K562 (cell line): Measurements from ENCODE around the gene EIF2AK2. TPM values are rescaled to one million over a fixed set of nuclear protein-coding genes. Genes with fewer than 3 reads are reported as not detected.

ENCODE experiments used
- ATAC-seq: fragments of 200-7000 bp; cut with Tn5 transposase; 3 replicates; pipeline ENCODE4 v1.9.1; 2020; ENCODE audit warnings: moderate library complexity
- BruUV-seq: library from RNA; stranded (reverse); fragments of 400-500 nt; replicated peaks from 2 replicates; lab custom pipeline; 2021; lab: Mats Ljungman, UMichigan
- CTCF ChIA-PET: fragments of 300-600 bp; formaldehyde crosslinking; extraction: SDS; loops from one replicate; lab custom pipeline; 2021; ENCODE audit warnings: low intra/inter-chr PET ratio; lab: Yijun Ruan, JAX
- POLR2A ChIA-PET: fragments of 300-600, 350-650 bp; sonication (Branson Sonifier 250); formaldehyde crosslinking; extraction: SDS; loops from one replicate; lab custom pipeline; 2021; ENCODE audit warnings: antibody characterized with exemption, inconsistent platforms; lab: Yijun Ruan, JAX
- DNase-seq, 4 experiments: peaks; one replicate each; pipeline versions ENCODE4 v3.0.0 to v3.0.0-alpha.2; 2011 to 2018; ENCODE audit warnings: low spot score in 3 of 4, mixed read lengths in 3 of 4; ENCODE audit errors: extremely low read depth in 1 of 4
- FAIRE-seq: peaks from 2 replicates; lab custom pipeline; 2011; peaks lifted over from hg19 to GRCh38; lab: Jason Lieb, UNC
- H2AFZ ChIP-seq: 2 replicates; pipeline ENCODE4 v1.6.0; 2011; ENCODE audit warnings: low read depth, low read length, control low read depth, inconsistent platforms
- H3K27ac ChIP-seq: fragments of 200-600 bp; 3 replicates; pipeline ENCODE4 v1.8.0; 2011; ENCODE audit warnings: low read depth, mild to moderate bottlenecking, control low read depth, inconsistent platforms, low read length, moderate library complexity, mixed read lengths; ENCODE audit errors: extremely low read depth
- H3K27me3 ChIP-seq, 2 experiments: fragments of 300-600 bp in 1 of 2; 2 replicates in 1 of 2; 3 replicates in 1 of 2; pipeline versions ENCODE4 v1.6.0 to v1.8.0; 2011; ENCODE audit warnings: inconsistent platforms in 2 of 2, low read length in 2 of 2, mild to moderate bottlenecking in 1 of 2, mixed read lengths in 1 of 2, moderate library complexity in 1 of 2; ENCODE audit not compliant: control insufficient read depth in 2 of 2, insufficient read depth in 2 of 2
- H3K36me3 ChIP-seq: fragments of 300-600 bp; 3 replicates; pipeline ENCODE4 v1.8.0; 2011; ENCODE audit warnings: mild to moderate bottlenecking, low read length, inconsistent platforms; ENCODE audit not compliant: control insufficient read depth, insufficient read depth
- H3K4me1 ChIP-seq, 2 experiments: fragments of 200-600 bp in 1 of 2; replicated peaks in 1 of 2; 2 replicates in 1 of 2; 3 replicates in 1 of 2; pipeline versions ENCODE4 v1.5.1 to v1.8.0; 2011; ENCODE audit warnings: inconsistent platforms in 2 of 2, low read length in 2 of 2, mild to moderate bottlenecking in 1 of 2, mixed read lengths in 1 of 2, moderate library complexity in 1 of 2; ENCODE audit not compliant: control insufficient read depth in 2 of 2, insufficient read depth in 2 of 2
- H3K4me2 ChIP-seq: 2 replicates; pipeline ENCODE4 v1.6.1; 2011; ENCODE audit warnings: low read length, control low read depth, inconsistent platforms, mixed read lengths; ENCODE audit not compliant: insufficient read depth
- H3K4me3 ChIP-seq: fragments of 200-600 bp; sonication (generic), shearing (Covaris generic); 2 replicates; pipeline ENCODE4 v1.5.1; 2016; ENCODE audit warnings: control low read depth, inconsistent platforms
- H3K79me2 ChIP-seq: fragments of 200-600 bp; 3 replicates; pipeline ENCODE4 v1.8.0; 2011; ENCODE audit warnings: low read length, inconsistent platforms; ENCODE audit not compliant: control insufficient read depth, insufficient read depth
- H3K9ac ChIP-seq, 2 experiments: 2 replicates each; pipeline versions ENCODE4 v1.6.0 to v1.6.1; 2011; ENCODE audit warnings: low read depth in 2 of 2, low read length in 2 of 2, control low read depth in 1 of 2, inconsistent platforms in 1 of 2, mild to moderate bottlenecking in 1 of 2, mixed read lengths in 1 of 2; ENCODE audit not compliant: insufficient read depth in 1 of 2
- H3K9me1 ChIP-seq: one replicate; pipeline ENCODE4 v1.6.0; 2011; ENCODE audit warnings: inconsistent platforms, mild to moderate bottlenecking, low read length, moderate library complexity; ENCODE audit not compliant: control insufficient read depth, insufficient read depth
- H3K9me3 ChIP-seq: replicated peaks from 2 replicates; pipeline ENCODE4 v1.5.1; 2011; ENCODE audit warnings: low read depth, low read length, inconsistent platforms; ENCODE audit not compliant: control insufficient read depth, insufficient read depth
- H4K20me1 ChIP-seq: replicated peaks from 2 replicates; pipeline ENCODE4 v1.6.1; 2011; ENCODE audit warnings: low read length, inconsistent platforms, mixed read lengths; ENCODE audit not compliant: control insufficient read depth, insufficient read depth
- BRD9 ChIP-seq: fragments of 450-650 bp; IDR thresholded peaks from 2 replicates; pipeline ENCODE4 v1.6.1; 2018; ENCODE audit warnings: low read depth; ENCODE audit not compliant: partially characterized antibody
- FOXJ3 ChIP-seq: sonication (generic); formaldehyde crosslinking; IDR thresholded peaks from 2 replicates; pipeline ENCODE4 v1.4.0; 2020; ENCODE audit warnings: mild to moderate bottlenecking, missing genetic modification reagents
- MBD1 ChIP-seq: fragments of 250-450 bp; sonication (Bioruptor Pico); IDR thresholded peaks from 2 replicates; pipeline ENCODE4 v1.8.0; 2022; ENCODE audit warnings: inconsistent platforms
- MIER1 ChIP-seq: fragments of 450-650 bp; IDR thresholded peaks from 2 replicates; pipeline ENCODE4 v1.6.1; 2016; ENCODE audit warnings: antibody characterized with exemption, mild to moderate bottlenecking, low read depth
- NFIX ChIP-seq: fragments of 250-450 bp; sonication (Bioruptor Pico); IDR thresholded peaks from 2 replicates; pipeline ENCODE4 v1.4.0; 2020; ENCODE audit warnings: low read depth, mild to moderate bottlenecking, moderate library complexity
- NR2C2 ChIP-seq, 2 experiments: fragments of 200-800 bp in 1 of 2; sonication (Bioruptor generic) in 1 of 2; sonication (generic) in 1 of 2; formaldehyde crosslinking in 1 of 2; IDR thresholded peaks; 2 replicates each; pipeline versions ENCODE4 v1.6.1 to v1.8.0; 2016 to 2022; ENCODE audit warnings: mild to moderate bottlenecking in 1 of 2, missing compliant biosample characterization in 1 of 2, missing genetic modification characterization in 1 of 2, missing genetic modification reagents in 1 of 2
- PHTF2 ChIP-seq: fragments of 250-450 bp; sonication (Bioruptor Pico); IDR thresholded peaks from 2 replicates; pipeline ENCODE4 v1.5.0; 2021; ENCODE audit warnings: mild to moderate bottlenecking
- PRPF4 ChIP-seq: fragments of 200-400 bp; formaldehyde crosslinking; IDR thresholded peaks from one replicate; pipeline ENCODE4 v1.6.1; 2017; ENCODE audit warnings: low read length, low read depth, mild to moderate bottlenecking; ENCODE audit not compliant: insufficient read depth, poor library complexity, severe bottlenecking
- SMAD2 ChIP-seq: fragments of 150-350 bp; IDR thresholded peaks from 2 replicates; pipeline ENCODE4 v1.6.1; 2014; ENCODE audit warnings: low read depth, mild to moderate bottlenecking, low read length
- TCF3 ChIP-seq: sonication (generic); formaldehyde crosslinking; IDR thresholded peaks from 2 replicates; pipeline ENCODE4 v1.4.0; 2020; ENCODE audit warnings: mild to moderate bottlenecking, missing genetic modification reagents
- ZBTB12 ChIP-seq: fragments of 250-450 bp; sonication (Bioruptor Pico); IDR thresholded peaks from 2 replicates; pipeline ENCODE4 v1.4.0; 2020
- ZNF175 ChIP-seq: fragments of 200-800 bp; sonication (Bioruptor generic); IDR thresholded peaks from 2 replicates; pipeline ENCODE4 v1.6.1; 2016; ENCODE audit warnings: low read depth, mild to moderate bottlenecking, missing genetic modification characterization, missing compliant biosample characterization
- ZNF316 ChIP-seq: fragments of 450-650 bp; IDR thresholded peaks from 2 replicates; pipeline ENCODE4 v1.6.1; 2016
- WGBS: fragments of 100-300 bp; shearing (Covaris generic); methylation state at CpG from one replicate; pipeline ENCODE4 v1.1.6; 2016; ENCODE audit warnings: low coverage, mixed read lengths; ENCODE audit not compliant: insufficient coverage; ENCODE audit errors: missing lambda C conversion rate; 5-methylcytosine and 5-hydroxymethylcytosine counted together
- in situ Hi-C: fragments of 300-500 bp; cut with MboI; formaldehyde crosslinking; loops from 4 replicates; pipeline ENCODE4 v1.15.0; 2018; ENCODE audit warnings: inconsistent platforms, mixed read lengths
- intact Hi-C: fragments of 100-400 bp; cut with micrococcal nuclease; formaldehyde crosslinking; loops from 2 replicates; pipeline ENCODE4 v1.14.2; 2022
- polyA plus RNA-seq, 8 experiments: library from polyadenylated mRNA; depleted of rRNA in 4 of 8; stranded (reverse) in 5 of 8; unstranded in 3 of 8; fragments of >200 nt; fragmentation: Nextera tagmentation in 2 of 8; fragmentation: Illumina TruSeq in 1 of 8; extraction: Ambion mirVana in 2 of 8; extraction: Trizol in 1 of 8; gene quantifications; 2 replicates each; pipeline versions ENCODE4 v1.2.1 to v1.2.3, GENCODE V29; 2011 to 2014; ENCODE audit warnings: inconsistent platforms in 1 of 8, missing spikeins in 1 of 8
- total RNA-seq, 7 experiments: library from RNA; depleted of rRNA in 6 of 7; stranded (reverse); fragments of >200 nt in 6 of 7; fragmentation: Illumina TruSeq in 2 of 7; extraction: Trizol in 2 of 7; gene quantifications; 2 replicates each; pipeline versions ENCODE4 v1.2.1 to v1.2.3, GENCODE V29; 2011 to 2021; ENCODE audit warnings: low replicate concordance in 1 of 7

Gene EIF2AK2
- total and polyA plus RNA-seq, 9 of the 15 experiments (the other 6 are each of a cell fraction or from before 2014, with no cell fraction given), result 3.8 to 19.5 (median 13.3) TPM

- TF ChIP-seq FOXJ3 (no peak), ZNF175 (CRISPR knock-in tag) (no peak), NFIX (CRISPR knock-in tag) (no peak), MBD1 (CRISPR knock-in tag) (no peak), PRPF4 (no peak), MIER1 (no peak), BRD9 (no peak), ZNF316 (no peak), PHTF2 (CRISPR knock-in tag) (no peak), TCF3 (no peak), ZBTB12 (CRISPR knock-in tag) (no peak), NR2C2 (CRISPR knock-in tag; IDR thresholded peaks at IDR 0.05) (no peak), NR2C2 (tag; IDR thresholded peaks at IDR 0.05) (no peak), SMAD2 (no peak)
- TF ChIP-seq, all 486 proteins: peak for 0
- POLR2A ChIA-PET, result interaction anchor here (0.7 to 1.7 kb wide), 6 partner anchors 8 to 21 kb away, joined by 3 to 8 read pairs (median 4); no protein-coding TSS in a partner anchor
- H3K9me3 ChIP-seq, result peaks cover 13% of the 10 kb centered on the region
- DNase-seq (peak in 2 of 4 experiments; percentile 14 to 23), ATAC-seq (no peak), FAIRE-seq (no peak)
- H3K9me1 ChIP-seq, result no peaks in the 10 kb centered on the region
- H3K79me2 ChIP-seq, result peaks cover 72% of the 10 kb centered on the region
- H3K4me3 ChIP-seq, result no peak overlapping the region
- no peak overlapping the region for H2AFZ ChIP-seq
- in situ Hi-C loops, result no loop called here
- H3K27me3 ChIP-seq, result no peaks in the 10 kb centered on the region
- WGBS, result 92% methylated on average over 1 of the region's 1 CpG
- no peak overlapping the region for H3K9ac ChIP-seq
- no peaks in the 10 kb centered on the region for H4K20me1 ChIP-seq
- BruUV-seq, result no TSS peak
- peaks cover 3 to 10% of the 10 kb centered on the region in 2 experiments; a peak in 3 of 5 replicates for H3K4me1 ChIP-seq
- intact Hi-C loops, result no loop called here
- H3K36me3 ChIP-seq, result peaks cover 79% of the 10 kb centered on the region
- H3K4me2 ChIP-seq, result no peak overlapping the region
- H3K27ac ChIP-seq, result peak overlapping the region; percentile 46; the same call in 1 of the 3 replicates
- CTCF ChIA-PET, result no interaction called here
These were observed 45.0 kb upstream of the EIF2AK2 start for GRCh38 chr2:37201766-37202165.
